ENCODE data around the gene RAB37.

RAB37 gene

GRCh38 chr17:74772053-74772452 is 35.0 kb downstream of the RAB37 start:
- ATAC-seq = no peak
- H3K4me1 Mint-ChIP-seq = peaks cover 76% of the 10 kb centered on the region
- peak overlapping the region in 1 of 2 donors; percentile 55 for H3K27ac Mint-ChIP-seq
- H3K4me3 Mint-ChIP-seq = no peak overlapping the region
- H3K9me3 Mint-ChIP-seq = no peaks in the 10 kb centered on the region
- DNase-seq = no peak
- no peaks in the 10 kb centered on the region for H3K27me3 Mint-ChIP-seq

GRCh38 chr17:74773414-74773813 is 36.4 kb downstream of the RAB37 start:
- peak overlapping the region; percentile 63 to 78 for H3K27ac Mint-ChIP-seq
- no peak overlapping the region for H3K4me3 Mint-ChIP-seq
- H3K4me1 Mint-ChIP-seq = peaks cover 86% of the 10 kb centered on the region
- no peak for DNase-seq
- H3K9me3 Mint-ChIP-seq = no peaks in the 10 kb centered on the region
- ATAC-seq = no peak
- no peaks in the 10 kb centered on the region for H3K27me3 Mint-ChIP-seq

- Mint-ChIP-seq H3K4me3 (peak overlapping the region in 1 of 2 donors; percentile 59), H3K4me1 (peaks cover 83% of the 10 kb centered on the region), H3K27ac (peak overlapping the region; percentile 63 to 78), H3K9me3 (no peaks in the 10 kb centered on the region), H3K27me3 (no peaks in the 10 kb centered on the region)
- DNase-seq = no peak
- ATAC-seq = no peak
These were observed 36.8 kb downstream of the RAB37 start for GRCh38 chr17:74773871-74774286.

GRCh38 chr17:74775409-74776043 is 38.5 kb downstream of the RAB37 start:
- Mint-ChIP-seq H3K9me3 (no peaks in the 10 kb centered on the region), H3K4me1 (peaks cover 83% of the 10 kb centered on the region), H3K27ac (peak overlapping the region; percentile 97 to 98), H3K27me3 (no peaks in the 10 kb centered on the region), H3K4me3 (peak overlapping the region; percentile 95 to 100)
- no peak for DNase-seq
- no peak for ATAC-seq

GRCh38 chr17:74776044-74776962 is 39.2 kb downstream of the RAB37 start, which contains the start of gene NAT9:
NAT9 (minus strand) TSS chr17:74776345; CDS start chr17:74775698, 647 bp downstream.
- peaks cover 83% of the 10 kb centered on the region for H3K4me1 Mint-ChIP-seq
- ATAC-seq (peak; percentile 80), DNase-seq (peak; percentile 99)
- peak within 1 kb of the TSS; percentile 95 to 100 for H3K4me3 Mint-ChIP-seq
- H3K9me3 Mint-ChIP-seq = no peaks in the 10 kb centered on the region
- H3K27ac Mint-ChIP-seq = peak within 1 kb of the TSS; percentile 97 to 98
- H3K27me3 Mint-ChIP-seq = no peaks in the 10 kb centered on the region

- DNase-seq (no peak), ATAC-seq (no peak)
- no peaks in the 10 kb centered on the region for H3K9me3 Mint-ChIP-seq
- peak overlapping the region; percentile 95 to 100 for H3K4me3 Mint-ChIP-seq
- no peaks in the 10 kb centered on the region for H3K27me3 Mint-ChIP-seq
- H3K4me1 Mint-ChIP-seq = peaks cover 87% of the 10 kb centered on the region
- peak overlapping the region; percentile 69 to 97 for H3K27ac Mint-ChIP-seq
These were observed 39.9 kb downstream of the RAB37 start for GRCh38 chr17:74776990-74777389.

GRCh38 chr17:74777901-74778515 is 41.0 kb downstream of the RAB37 start:
- ATAC-seq (no peak), DNase-seq (no peak)
- no peaks in the 10 kb centered on the region for H3K9me3 Mint-ChIP-seq
- peak overlapping the region in 1 of 2 donors; percentile 3 for H3K4me3 Mint-ChIP-seq
- no peaks in the 10 kb centered on the region for H3K27me3 Mint-ChIP-seq
- H3K4me1 Mint-ChIP-seq = peaks cover 83% of the 10 kb centered on the region
- peak overlapping the region in 1 of 2 donors; percentile 22 for H3K27ac Mint-ChIP-seq

GRCh38 chr17:74778960-74779359 is 41.9 kb downstream of the RAB37 start:
- DNase-seq (no peak), ATAC-seq (no peak)
- Mint-ChIP-seq H3K4me1 (peaks cover 75% of the 10 kb centered on the region), H3K9me3 (no peaks in the 10 kb centered on the region), H3K27ac (peak overlapping the region in 1 of 2 donors; percentile 87), H3K4me3 (peak overlapping the region in 1 of 2 donors; percentile 77), H3K27me3 (no peaks in the 10 kb centered on the region)

GRCh38 chr17:74779501-74779900 is 42.4 kb downstream of the RAB37 start:
- ATAC-seq (peak; percentile 11), DNase-seq (no peak)
- H3K9me3 Mint-ChIP-seq = no peaks in the 10 kb centered on the region
- peaks cover 77% of the 10 kb centered on the region for H3K4me1 Mint-ChIP-seq
- peak overlapping the region; percentile 65 to 77 for H3K4me3 Mint-ChIP-seq
- H3K27me3 Mint-ChIP-seq = no peaks in the 10 kb centered on the region
- peak overlapping the region; percentile 72 to 95 for H3K27ac Mint-ChIP-seq

GRCh38 chr17:74779948-74780400 is 42.9 kb downstream of the RAB37 start:
- peak overlapping the region; percentile 65 to 77 for H3K4me3 Mint-ChIP-seq
- H3K9me3 Mint-ChIP-seq = no peaks in the 10 kb centered on the region
- H3K27me3 Mint-ChIP-seq = no peaks in the 10 kb centered on the region
- ATAC-seq = peak; percentile 82
- peaks cover 82% of the 10 kb centered on the region for H3K4me1 Mint-ChIP-seq
- peak overlapping the region; percentile 72 to 95 for H3K27ac Mint-ChIP-seq
- peak; percentile 50 to 81 for DNase-seq

GRCh38 chr17:74780443-74781238 is 43.6 kb downstream of the RAB37 start:
- H3K27ac Mint-ChIP-seq = peak overlapping the region in 1 of 2 donors; percentile 56
- H3K4me3 Mint-ChIP-seq = peak overlapping the region; percentile 65 to 77
- no peaks in the 10 kb centered on the region for H3K27me3 Mint-ChIP-seq
- no peaks in the 10 kb centered on the region for H3K9me3 Mint-ChIP-seq
- ATAC-seq (peak; percentile 21), DNase-seq (peak in 1 of 2 donors; percentile 39)
- peaks cover 83% of the 10 kb centered on the region for H3K4me1 Mint-ChIP-seq

GRCh38 chr17:74782571-74782970 is 45.5 kb downstream of the RAB37 start:
- DNase-seq (no peak), ATAC-seq (no peak)
- Mint-ChIP-seq H3K9me3 (no peaks in the 10 kb centered on the region), H3K4me3 (no peak overlapping the region), H3K27me3 (no peaks in the 10 kb centered on the region), H3K4me1 (peaks cover 79% of the 10 kb centered on the region), H3K27ac (no peak overlapping the region)

GRCh38 chr17:74784125-74784810 is 47.2 kb downstream of the RAB37 start:
- H3K4me1 Mint-ChIP-seq = peaks cover 66% of the 10 kb centered on the region
- no peaks in the 10 kb centered on the region for H3K9me3 Mint-ChIP-seq
- no peak for DNase-seq
- no peak overlapping the region for H3K4me3 Mint-ChIP-seq
- ATAC-seq = no peak
- no peaks in the 10 kb centered on the region for H3K27me3 Mint-ChIP-seq
- H3K27ac Mint-ChIP-seq = peak overlapping the region; percentile 78 to 81
